HL-60/S4 treated with retinoic acid at 250 ng/mL for 4 days and 3 days (cell line): Measurements from ENCODE around the gene VPS37D.
"Not testable (repeated sequence)": the region's sequence is repeated elsewhere in the genome, so short reads cannot be mapped to it uniquely, and the experiment has no call there.

Source experiments
- in situ Hi-C: fragments of 300-500 bp; cut with MboI; formaldehyde crosslinking; loops from 2 replicates; pipeline ENCODE4 v1.7.0; 2022; ENCODE audit warnings: low sequenced_read_pairs

VPS37D gene

GRCh38 chr7:73667344-73668102 lies at the start of gene VPS37D:
TSS of gene VPS37D (plus strand) at chr7:73667831. CDS start at chr7:73667959, 128 bp downstream.
- in situ Hi-C loops, result no loop called here

- in situ Hi-C loops, result no loop called here
These were observed 49.1 kb upstream of the VPS37D start for GRCh38 chr7:73618538-73618937.

- in situ Hi-C loops, result not testable (repeated sequence)
These were observed 48.2 kb upstream of the VPS37D start for GRCh38 chr7:73619394-73619793.

- in situ Hi-C loops, result no loop called here
These were observed 46.2 kb upstream of the VPS37D start for GRCh38 chr7:73621168-73622063.

- in situ Hi-C loops, result no loop called here
These were observed 45.1 kb upstream of the VPS37D start for GRCh38 chr7:73622527-73622908.

- in situ Hi-C loops, result no loop called here
These were observed 44.5 kb upstream of the VPS37D start for GRCh38 chr7:73622909-73623797.

- in situ Hi-C loops, result no loop called here
These were observed 43.6 kb upstream of the VPS37D start, which contains the start of gene MLXIPL for GRCh38 chr7:73623798-73624668. TSS of gene MLXIPL (minus strand) at chr7:73624522. CDS start at chr7:73624492, 30 bp downstream.

- in situ Hi-C loops, result no loop called here
These were observed 43.0 kb upstream of the VPS37D start for GRCh38 chr7:73624669-73625001.

- in situ Hi-C loops, result no loop called here
These were observed 42.4 kb upstream of the VPS37D start for GRCh38 chr7:73625276-73625675.

- in situ Hi-C loops, result no loop called here
These were observed 40.8 kb upstream of the VPS37D start for GRCh38 chr7:73626814-73627213.

GRCh38 chr7:73628504-73628903 lies 39.1 kb upstream of the VPS37D start:
- in situ Hi-C loops, result no loop called here

- in situ Hi-C loops, result no loop called here
These were observed 36.1 kb upstream of the VPS37D start for GRCh38 chr7:73631558-73631957.

GRCh38 chr7:73633323-73633722 lies 34.3 kb upstream of the VPS37D start:
- in situ Hi-C loops, result no loop called here

GRCh38 chr7:73633844-73634243 lies 33.8 kb upstream of the VPS37D start:
- in situ Hi-C loops, result no loop called here

- in situ Hi-C loops, result no loop called here
These were observed 32.0 kb upstream of the VPS37D start for GRCh38 chr7:73635428-73636200.

GRCh38 chr7:73638911-73639310 lies 28.7 kb upstream of the VPS37D start:
- in situ Hi-C loops, result no loop called here

GRCh38 chr7:73642834-73643233 lies 24.8 kb upstream of the VPS37D start:
- in situ Hi-C loops, result no loop called here

- in situ Hi-C loops, result no loop called here
These were observed 22.8 kb upstream of the VPS37D start for GRCh38 chr7:73644688-73645286.

- in situ Hi-C loops, result no loop called here
These were observed 21.9 kb upstream of the VPS37D start for GRCh38 chr7:73645643-73646174.
